KG1 (cell line): ENCODE data around the gene PICK1.
A peak's percentile ranks its signal among the peaks of the same experiment; 100 is the strongest.

Experiments
- DNase-seq: peaks from one replicate; lab custom pipeline; 2025; lab: John Stamatoyannopoulos, UW

The PICK1 gene

DNA sequence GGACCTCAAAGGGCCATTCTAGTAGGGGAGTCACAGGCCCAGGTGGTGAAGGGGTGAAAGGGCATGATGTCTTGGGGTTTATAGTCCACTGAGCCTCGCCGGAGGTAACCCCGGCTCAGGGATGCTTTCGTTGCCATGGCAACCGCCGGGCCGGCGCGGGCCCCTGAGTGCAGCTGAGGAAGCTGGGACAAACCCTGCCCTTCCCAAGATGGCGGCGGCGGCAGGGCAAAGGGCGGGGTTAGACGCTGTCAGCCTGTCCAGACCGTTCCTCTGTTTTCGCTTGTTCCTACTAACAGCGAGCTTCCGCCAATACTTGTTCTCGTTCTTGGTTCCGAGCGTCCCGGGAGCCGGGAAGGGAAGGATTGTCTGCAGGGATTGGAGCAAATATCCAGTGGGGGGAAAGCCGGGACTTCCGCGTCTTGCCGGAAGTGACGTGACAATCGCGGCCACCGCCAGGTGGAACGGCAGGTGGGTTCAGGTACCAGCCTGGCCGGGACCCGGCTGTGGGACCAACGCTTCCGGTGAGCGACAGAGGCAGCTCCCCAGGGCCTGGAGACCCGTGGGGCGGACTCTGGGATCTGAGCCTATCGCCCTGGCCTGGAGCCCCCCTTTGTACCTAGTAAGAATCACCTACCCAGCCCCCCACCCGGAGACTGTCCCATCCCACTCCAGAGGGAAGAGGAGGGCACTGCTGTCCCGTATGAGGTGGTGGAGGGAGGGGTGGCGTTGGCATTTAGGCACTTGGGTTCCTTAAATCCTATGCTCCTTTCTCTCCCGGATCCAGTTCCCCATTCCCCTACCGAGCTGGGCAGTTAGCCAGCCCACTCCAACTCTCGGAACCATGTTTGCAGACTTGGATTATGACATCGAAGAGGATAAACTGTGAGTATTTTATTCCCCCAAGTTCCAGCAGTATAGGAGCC, at the start of gene PICK1:
Gene PICK1 (plus strand): TSS at position 436 of the 923 bp plus-strand sequence. CDS start 406 bp downstream, at position 842.
- peak; percentile 26 for DNase-seq

- peak; percentile 26 for DNase-seq
Observed at GRCh38 chr22:38009000-38009806, 48.0 kb upstream of the PICK1 start.

DNA sequence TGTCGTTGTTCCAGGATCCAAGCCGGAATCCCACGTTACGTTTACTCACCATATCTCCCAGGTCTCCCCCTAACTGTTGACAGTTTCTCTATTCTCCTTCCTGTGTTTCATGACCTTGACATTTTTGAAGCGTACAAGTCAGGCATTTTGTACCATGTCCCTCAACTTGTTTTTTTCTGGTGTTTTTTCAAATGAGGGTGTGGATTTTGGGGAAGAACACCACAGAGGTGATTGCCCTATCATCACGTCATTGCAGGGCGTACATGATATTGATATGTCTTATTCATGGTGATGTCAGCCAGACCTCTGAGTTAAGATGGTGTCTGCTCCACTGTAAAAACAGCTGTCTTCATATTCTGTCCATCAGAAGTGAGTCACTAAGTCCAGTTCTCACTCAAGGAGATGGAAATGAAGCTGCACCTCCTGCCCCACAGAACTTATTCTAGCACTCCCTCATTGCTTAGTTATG, 44.6 kb upstream of the PICK1 start:
- no peak for DNase-seq

GRCh38 chr22:38014083-38014482, 43.1 kb upstream of the PICK1 start:
- no peak for DNase-seq

- DNase-seq: no peak
Observed at GRCh38 chr22:38016182-38017151, 40.7 kb upstream of the PICK1 start.

DNA sequence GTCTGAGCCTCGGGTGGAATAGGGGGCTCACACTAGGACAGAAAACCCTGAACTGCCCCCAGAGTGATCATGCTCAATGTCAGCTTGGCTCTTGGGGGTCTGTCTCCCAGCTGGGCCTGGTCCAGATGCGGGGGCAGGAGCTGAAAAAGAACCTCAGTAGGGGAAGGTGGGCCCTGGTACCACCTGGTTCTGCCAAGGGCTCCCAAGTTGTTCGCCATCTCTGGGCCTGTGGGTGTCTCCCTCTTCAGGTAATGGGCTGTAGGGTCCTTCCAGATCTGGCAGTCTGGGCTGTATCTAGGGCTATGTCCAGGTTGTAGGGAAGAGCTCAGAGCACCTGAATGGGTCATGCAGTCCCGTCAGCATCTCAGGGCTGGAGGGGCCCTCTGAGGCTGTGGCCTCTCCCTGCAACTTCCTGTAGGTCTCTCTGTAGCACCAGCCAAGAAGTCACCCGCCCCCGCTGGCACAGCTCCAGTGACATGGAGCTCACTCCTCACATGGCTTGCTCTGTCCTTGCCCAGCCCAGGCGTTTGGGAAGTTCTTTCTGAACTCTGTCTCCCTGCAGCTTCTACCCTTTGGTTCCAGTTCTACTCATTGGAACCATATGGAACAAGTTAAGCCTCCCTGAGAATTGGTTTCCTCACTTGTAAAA, 39.8 kb upstream of the PICK1 start:
- DNase-seq: no peak

DNA sequence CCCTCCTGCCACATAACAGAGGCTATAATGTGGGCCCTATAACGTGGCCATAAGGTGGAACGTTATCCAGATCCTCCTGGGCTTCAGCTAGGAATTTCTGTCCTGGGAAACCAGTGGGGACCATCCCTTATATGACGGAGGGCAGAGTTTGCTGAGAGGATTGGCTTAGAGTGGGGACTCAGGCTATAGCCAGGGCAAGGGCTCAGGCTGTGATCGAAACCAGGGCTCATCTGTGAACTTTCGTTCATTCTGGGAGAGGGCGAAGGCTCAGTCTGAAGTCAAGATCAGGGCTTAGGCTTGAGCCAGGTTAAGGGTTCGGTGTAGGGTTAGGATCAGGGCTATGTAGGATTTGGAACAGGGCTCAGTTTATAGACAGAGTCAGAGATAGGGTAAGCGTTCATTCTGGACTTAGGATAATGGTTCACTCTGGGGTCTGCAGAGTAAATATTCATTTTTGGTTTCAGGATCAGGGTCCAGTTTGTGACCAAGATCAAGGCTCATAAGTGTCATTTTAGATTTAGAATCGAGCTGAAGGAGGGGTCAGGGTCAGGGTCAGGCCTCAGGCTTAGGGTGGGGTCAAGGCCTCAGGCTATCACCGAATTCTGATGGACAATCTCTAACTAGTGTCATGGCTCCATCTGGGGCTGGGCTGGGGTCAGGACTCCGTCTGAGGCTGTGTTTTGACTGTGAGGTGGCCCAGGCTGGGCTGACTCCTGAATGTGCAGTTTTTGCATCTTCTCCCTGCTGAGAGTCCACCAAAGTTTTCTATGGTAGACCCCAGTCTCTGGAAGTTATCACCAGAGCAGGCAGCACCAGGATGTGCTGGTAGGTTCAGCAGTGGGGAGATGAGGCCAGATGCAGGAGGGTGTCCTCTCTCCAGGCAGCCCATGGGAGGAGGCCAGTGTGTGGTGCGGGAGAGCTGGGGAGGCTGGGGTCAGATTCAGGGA, 39.0 kb upstream of the PICK1 start:
- DNase-seq: no peak

GRCh38 chr22:38018938-38019827, 38.0 kb upstream of the PICK1 start:
- DNase-seq: no peak

DNA sequence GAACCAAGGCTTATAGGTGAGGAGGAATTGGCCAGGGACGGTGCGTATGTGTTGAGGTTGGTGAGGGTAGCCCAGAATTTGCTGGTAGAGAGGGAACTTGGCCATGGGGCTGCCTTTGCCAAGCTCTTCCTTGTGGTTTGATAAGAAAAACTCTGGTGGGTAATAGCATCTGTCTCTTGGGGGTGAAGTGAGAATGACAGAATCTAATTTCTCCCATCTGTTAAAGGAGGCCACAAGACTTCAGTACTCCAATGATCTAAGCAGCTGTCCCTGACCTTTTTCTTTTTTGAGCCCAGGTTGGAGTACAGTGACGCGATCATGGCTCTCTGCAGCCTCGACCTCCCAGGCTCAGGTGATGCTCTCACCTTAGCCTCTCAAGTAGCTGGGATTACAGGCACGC, 36.0 kb upstream of the PICK1 start:
- DNase-seq: no peak

DNA sequence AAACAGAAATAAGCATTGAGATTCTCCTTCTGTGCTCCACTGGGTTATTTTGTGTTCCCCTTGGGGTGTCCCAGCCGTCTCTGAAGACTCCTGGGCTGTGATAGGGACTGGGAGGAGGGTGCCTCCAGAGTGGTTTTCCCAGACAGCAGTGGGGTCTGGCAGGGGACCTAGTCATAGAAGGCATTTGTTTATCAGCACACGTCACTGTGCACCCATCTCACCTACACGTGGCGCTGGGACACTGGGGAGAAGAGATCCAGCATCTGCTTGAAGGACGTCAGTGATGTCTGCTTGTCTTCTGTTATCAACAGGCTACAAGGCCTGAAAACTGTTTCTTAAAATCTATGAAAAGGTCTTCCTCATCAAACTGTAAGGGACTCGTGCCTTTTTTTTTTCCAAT, 34.2 kb upstream of the PICK1 start:
- DNase-seq: no peak

- DNase-seq: no peak
Observed at GRCh38 chr22:38025514-38025913, 31.7 kb upstream of the PICK1 start.

GRCh38 chr22:38026130-38027111, 30.8 kb upstream of the PICK1 start:
- DNase-seq: no peak

- no peak for DNase-seq
Observed at GRCh38 chr22:38027487-38027886, 29.7 kb upstream of the PICK1 start.

DNA sequence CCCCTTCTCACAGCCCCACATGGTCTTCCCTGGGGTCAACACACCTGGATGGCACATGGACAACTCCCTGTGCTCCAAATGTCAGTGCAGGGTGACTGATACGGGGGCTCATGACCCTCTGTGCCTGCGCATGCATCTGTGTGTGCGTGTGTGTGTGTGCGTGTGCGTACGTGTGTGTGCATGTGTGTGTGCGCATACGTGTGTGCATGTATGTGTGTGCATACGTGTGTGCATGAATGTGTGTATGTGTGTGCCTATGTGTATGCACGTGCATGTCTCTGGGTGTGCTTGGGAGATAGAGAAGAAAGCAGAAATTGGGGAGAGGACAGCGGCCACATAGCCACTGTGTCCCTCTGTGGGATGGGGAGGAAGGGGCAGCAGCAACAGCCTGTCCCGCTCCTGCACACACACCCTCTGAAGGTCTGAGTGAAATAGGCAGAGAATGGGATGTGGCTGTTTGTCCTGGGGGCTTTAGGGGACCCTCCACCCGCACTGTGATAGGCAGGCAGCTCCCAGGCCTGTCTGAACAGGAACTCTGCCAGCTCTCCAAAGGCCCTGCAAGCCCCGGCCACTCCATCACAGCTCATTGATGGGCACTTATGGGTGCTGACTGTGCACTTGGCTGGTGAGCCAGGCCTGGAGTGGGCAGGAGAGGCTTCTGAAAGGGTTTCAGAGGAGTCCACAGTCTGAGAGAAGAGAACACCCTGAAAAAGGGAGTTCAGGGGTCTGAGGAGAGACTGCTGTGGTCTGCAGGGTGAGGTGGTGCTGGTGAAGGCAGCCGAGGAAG, 28.7 kb upstream of the PICK1 start:
- no peak for DNase-seq

- DNase-seq: no peak
Observed at GRCh38 chr22:38029370-38029769, 27.8 kb upstream of the PICK1 start.

GRCh38 chr22:38029901-38030300, 27.3 kb upstream of the PICK1 start:
- no peak for DNase-seq
